Measurements from ENCODE around the gene ARSG. TPM values are rescaled to one million over a fixed set of nuclear protein-coding genes. Genes with fewer than 3 reads are reported as not detected.

Gene ARSG
- total and polyA plus RNA-seq, 2 of the 13 experiments (the other 11 are each of a cell fraction or from before 2014, with no cell fraction given) = 3.7 to 15.2 TPM

DNA sequence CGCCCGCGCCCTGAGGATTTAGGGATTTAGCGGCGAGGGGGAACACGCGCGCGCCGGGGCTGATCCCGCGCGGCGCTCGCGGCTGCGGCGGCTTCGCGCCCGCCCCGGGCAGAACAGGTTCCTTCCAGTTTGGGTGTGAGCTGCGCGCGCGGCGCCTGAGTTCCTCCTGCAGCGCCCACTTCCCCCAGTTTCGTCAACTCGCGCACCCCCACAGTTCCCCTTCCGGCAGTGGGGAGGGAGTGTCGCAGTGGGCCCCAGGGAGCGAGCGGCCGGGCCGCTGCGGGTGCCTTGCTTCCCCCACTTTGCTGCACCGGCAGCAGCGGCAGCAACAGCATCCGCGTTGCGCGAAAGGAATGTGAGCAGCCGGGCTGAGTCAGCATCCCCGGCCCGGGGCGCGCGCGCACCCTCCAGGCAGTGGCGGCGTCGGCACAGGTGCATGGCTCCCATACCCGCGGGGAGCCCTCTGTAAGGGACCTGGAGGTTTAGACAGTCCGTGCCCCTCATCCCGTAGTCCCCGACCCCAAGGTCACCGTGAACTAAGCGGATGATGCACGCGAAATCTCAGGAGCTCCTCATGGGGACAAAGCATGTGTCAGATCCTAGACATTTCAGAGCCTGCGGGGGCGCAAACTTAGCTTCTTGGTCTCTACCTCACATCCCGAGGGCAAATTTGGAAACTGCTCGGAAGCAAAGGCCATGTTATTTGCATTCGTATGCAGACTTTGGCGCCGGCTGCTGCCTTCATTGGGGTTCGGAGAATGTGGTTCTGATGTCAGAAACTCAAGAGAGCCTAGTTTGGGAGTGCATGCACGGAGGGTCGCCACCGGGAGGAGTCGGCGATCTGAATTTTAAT is 767 bp downstream of the ARSG start (continued):
- TF ChIP-seq FOXC1 (CRISPR knock-in tag; IDR thresholded peaks at IDR 0.05; ENCODE audit: borderline replicate concordance) (peak; percentile 15; the same call in 1 of the 2 replicates), FLYWCH1 (CRISPR knock-in tag; IDR thresholded peaks at IDR 0.05) (no peak), RFX3 (CRISPR knock-in tag; IDR thresholded peaks at IDR 0.05) (no peak), ZNF713 (CRISPR knock-in tag; IDR thresholded peaks at IDR 0.05) (no peak), NFYB (CRISPR knock-in tag; IDR thresholded peaks at IDR 0.05) (0 out of 2 replicates have a peak, but pooled peaks have one; percentile 9), NR2F6 (IDR thresholded peaks at IDR 0.05) (no peak), NR2F6 (CRISPR knock-in tag; IDR thresholded peaks at IDR 0.05) (peak; percentile 56; the same call in 1 of the 2 replicates), SMAD1 (CRISPR knock-in tag; IDR thresholded peaks at IDR 0.05; ENCODE audit: borderline replicate concordance, low read depth) (peak; percentile 46; the same call in 1 of the 2 replicates), ZNF337 (CRISPR knock-in tag; IDR thresholded peaks at IDR 0.05; ENCODE audit: borderline replicate concordance, low read depth) (peak; percentile 75; the same call in 1 of the 2 replicates), MIER3 (CRISPR knock-in tag; IDR thresholded peaks at IDR 0.05; ENCODE audit: borderline replicate concordance) (peak; percentile 78), HCFC1 (IDR thresholded peaks at IDR 0.05; ENCODE audit: low read depth, low read length) (no peak), ZSCAN5A (CRISPR knock-in tag; IDR thresholded peaks at IDR 0.05; ENCODE audit: borderline replicate concordance) (0 out of 2 replicates have a peak, but pooled peaks have one; percentile 13), PLSCR1 (CRISPR knock-in tag; IDR thresholded peaks at IDR 0.05; ENCODE audit: borderline replicate concordance) (no peak)
- TF ChIP-seq, protein P1, sequence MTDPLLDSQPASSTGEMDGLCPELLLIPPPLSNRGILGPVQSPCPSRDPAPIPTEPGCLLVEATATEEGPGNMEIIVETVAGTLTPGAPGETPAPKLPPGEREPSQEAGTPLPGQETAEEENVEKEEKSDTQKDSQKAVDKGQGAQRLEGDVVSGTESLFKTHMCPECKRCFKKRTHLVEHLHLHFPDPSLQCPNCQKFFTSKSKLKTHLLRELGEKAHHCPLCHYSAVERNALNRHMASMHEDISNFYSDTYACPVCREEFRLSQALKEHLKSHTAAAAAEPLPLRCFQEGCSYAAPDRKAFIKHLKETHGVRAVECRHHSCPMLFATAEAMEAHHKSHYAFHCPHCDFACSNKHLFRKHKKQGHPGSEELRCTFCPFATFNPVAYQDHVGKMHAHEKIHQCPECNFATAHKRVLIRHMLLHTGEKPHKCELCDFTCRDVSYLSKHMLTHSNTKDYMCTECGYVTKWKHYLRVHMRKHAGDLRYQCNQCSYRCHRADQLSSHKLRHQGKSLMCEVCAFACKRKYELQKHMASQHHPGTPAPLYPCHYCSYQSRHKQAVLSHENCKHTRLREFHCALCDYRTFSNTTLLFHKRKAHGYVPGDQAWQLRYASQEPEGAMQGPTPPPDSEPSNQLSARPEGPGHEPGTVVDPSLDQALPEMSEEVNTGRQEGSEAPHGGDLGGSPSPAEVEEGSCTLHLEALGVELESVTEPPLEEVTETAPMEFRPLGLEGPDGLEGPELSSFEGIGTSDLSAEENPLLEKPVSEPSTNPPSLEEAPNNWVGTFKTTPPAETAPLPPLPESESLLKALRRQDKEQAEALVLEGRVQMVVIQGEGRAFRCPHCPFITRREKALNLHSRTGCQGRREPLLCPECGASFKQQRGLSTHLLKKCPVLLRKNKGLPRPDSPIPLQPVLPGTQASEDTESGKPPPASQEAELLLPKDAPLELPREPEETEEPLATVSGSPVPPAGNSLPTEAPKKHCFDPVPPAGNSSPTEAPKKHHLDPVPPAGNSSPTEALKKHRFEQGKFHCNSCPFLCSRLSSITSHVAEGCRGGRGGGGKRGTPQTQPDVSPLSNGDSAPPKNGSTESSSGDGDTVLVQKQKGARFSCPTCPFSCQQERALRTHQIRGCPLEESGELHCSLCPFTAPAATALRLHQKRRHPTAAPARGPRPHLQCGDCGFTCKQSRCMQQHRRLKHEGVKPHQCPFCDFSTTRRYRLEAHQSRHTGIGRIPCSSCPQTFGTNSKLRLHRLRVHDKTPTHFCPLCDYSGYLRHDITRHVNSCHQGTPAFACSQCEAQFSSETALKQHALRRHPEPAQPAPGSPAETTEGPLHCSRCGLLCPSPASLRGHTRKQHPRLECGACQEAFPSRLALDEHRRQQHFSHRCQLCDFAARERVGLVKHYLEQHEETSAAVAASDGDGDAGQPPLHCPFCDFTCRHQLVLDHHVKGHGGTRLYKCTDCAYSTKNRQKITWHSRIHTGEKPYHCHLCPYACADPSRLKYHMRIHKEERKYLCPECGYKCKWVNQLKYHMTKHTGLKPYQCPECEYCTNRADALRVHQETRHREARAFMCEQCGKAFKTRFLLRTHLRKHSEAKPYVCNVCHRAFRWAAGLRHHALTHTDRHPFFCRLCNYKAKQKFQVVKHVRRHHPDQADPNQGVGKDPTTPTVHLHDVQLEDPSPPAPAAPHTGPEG (CRISPR knock-in tag; IDR thresholded peaks at IDR 0.05) = no peak; the same call in none of the 2 replicates
- TF ChIP-seq, protein P2, sequence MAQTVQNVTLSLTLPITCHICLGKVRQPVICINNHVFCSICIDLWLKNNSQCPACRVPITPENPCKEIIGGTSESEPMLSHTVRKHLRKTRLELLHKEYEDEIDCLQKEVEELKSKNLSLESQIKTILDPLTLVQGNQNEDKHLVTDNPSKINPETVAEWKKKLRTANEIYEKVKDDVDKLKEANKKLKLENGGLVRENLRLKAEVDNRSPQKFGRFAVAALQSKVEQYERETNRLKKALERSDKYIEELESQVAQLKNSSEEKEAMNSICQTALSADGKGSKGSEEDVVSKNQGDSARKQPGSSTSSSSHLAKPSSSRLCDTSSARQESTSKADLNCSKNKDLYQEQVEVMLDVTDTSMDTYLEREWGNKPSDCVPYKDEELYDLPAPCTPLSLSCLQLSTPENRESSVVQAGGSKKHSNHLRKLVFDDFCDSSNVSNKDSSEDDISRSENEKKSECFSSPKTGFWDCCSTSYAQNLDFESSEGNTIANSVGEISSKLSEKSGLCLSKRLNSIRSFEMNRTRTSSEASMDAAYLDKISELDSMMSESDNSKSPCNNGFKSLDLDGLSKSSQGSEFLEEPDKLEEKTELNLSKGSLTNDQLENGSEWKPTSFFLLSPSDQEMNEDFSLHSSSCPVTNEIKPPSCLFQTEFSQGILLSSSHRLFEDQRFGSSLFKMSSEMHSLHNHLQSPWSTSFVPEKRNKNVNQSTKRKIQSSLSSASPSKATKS (CRISPR knock-in tag; IDR thresholded peaks at IDR 0.05) = no peak
